Lower leg skin (tissue), 3 donors: ENCODE results near the gene ZNF808.

Source experiments
- CTCF ChIP-seq, 3 donors: fragments of 450-650 bp; IDR thresholded peaks; one replicate each; pipeline ENCODE4 v1.5.1; 2016; ENCODE audit warnings: antibody characterized with exemption in 3 of 3, mild to moderate bottlenecking in 3 of 3, moderate library complexity in 2 of 3
- POLR2A ChIP-seq, 2 donors: fragments of 450-650 bp; IDR thresholded peaks; one replicate each; pipeline ENCODE4 v1.6.1; 2016 to 2017; ENCODE audit warnings: antibody characterized with exemption in 2 of 2, mild to moderate bottlenecking in 1 of 2, moderate library complexity in 1 of 2

GRCh38 chr19:52542984-52543664, 15.7 kb downstream of the ZNF808 start:
- TF ChIP-seq CTCF (IDR thresholded peaks at IDR 0.05) (no peak), POLR2A (IDR thresholded peaks at IDR 0.05) (no peak)
